GM12873 (cell line): ENCODE measurements around the gene MTURN.

Experiments
- CTCF ChIP-seq: IDR thresholded peaks from 2 replicates; pipeline ENCODE4 v1.5.1; 2012; ENCODE audit warnings: low read depth, mild to moderate bottlenecking, moderate library complexity, low read length, control low read depth; ENCODE audit not compliant: insufficient read depth; ENCODE audit errors: missing control alignments

MTURN gene

GRCh38 chr7:30136743-30137485 is 2.1 kb downstream of the MTURN start:
- no peak for TF ChIP-seq CTCF

GRCh38 chr7:30139836-30140384 is 5.1 kb downstream of the MTURN start:
- TF ChIP-seq CTCF: no peak

GRCh38 chr7:30140456-30140855 is 5.7 kb downstream of the MTURN start:
- no peak for TF ChIP-seq CTCF

GRCh38 chr7:30142710-30143109 is 7.9 kb downstream of the MTURN start:
- TF ChIP-seq CTCF: no peak

GRCh38 chr7:30143748-30144251 is 9.0 kb downstream of the MTURN start:
- no peak for TF ChIP-seq CTCF

- TF ChIP-seq CTCF: no peak
Observed at GRCh38 chr7:30144657-30145306, 10.0 kb downstream of the MTURN start.

GRCh38 chr7:30145426-30145970 is 10.7 kb downstream of the MTURN start:
- no peak for TF ChIP-seq CTCF
